Right atrium auricular region (tissue), 2 donors: ENCODE results near the gene IQCM. TPM values are rescaled to one million over a fixed set of nuclear protein-coding genes. Genes with fewer than 3 reads are reported as not detected.

ENCODE experiments used
- DNase-seq: peaks from one replicate; pipeline ENCODE4 v3.0.0-alpha.2; 2019; ENCODE audit warnings: low spot score
- H3K27ac ChIP-seq, 2 donors: fragments of 200-600 bp; sonication (generic); 1 replicate in 1 of 2; 2 replicates in 1 of 2; pipeline ENCODE4 v1.5.1; 2016 to 2019
- H3K27me3 ChIP-seq, 2 donors: fragments of 200-600 bp; sonication (generic); one replicate each; pipeline versions ENCODE4 v1.5.1 to v1.6.0; 2017 to 2019
- H3K36me3 ChIP-seq: fragments of 200-600 bp; sonication (generic); one replicate; pipeline ENCODE4 v1.5.1; 2016
- H3K4me1 ChIP-seq, 2 donors: fragments of 200-600 bp; sonication (generic); one replicate each; pipeline versions ENCODE4 v1.5.1 to v1.6.0; 2017 to 2019
- H3K4me3 ChIP-seq, 2 donors: fragments of 200-600 bp; sonication (generic); 1 replicate in 1 of 2; 2 replicates in 1 of 2; pipeline ENCODE4 v1.5.1; 2017 to 2019; ENCODE audit warnings: mild to moderate bottlenecking in 1 of 2, moderate library complexity in 1 of 2
- H3K9me3 ChIP-seq, 2 donors: fragments of 200-600 bp; sonication (generic); one replicate each; pipeline ENCODE4 v1.5.1; 2019
- total RNA-seq, 2 donors: library from RNA; depleted of rRNA; stranded (reverse); fragments of >200 nt; gene quantifications; one replicate each; pipeline ENCODE4 v1.1.0, GENCODE V29; 2016
- TF ChIP-seq, protein P1 (sequence below), 2 donors: fragments of 200-600 bp; sonication (generic); IDR thresholded peaks; one replicate each; pipeline ENCODE4 v1.5.1; 2019; ENCODE audit warnings: antibody characterized with exemption in 2 of 2

IQCM gene
- total RNA-seq, 2 donors from 2014 or later, result not detected

DNA sequence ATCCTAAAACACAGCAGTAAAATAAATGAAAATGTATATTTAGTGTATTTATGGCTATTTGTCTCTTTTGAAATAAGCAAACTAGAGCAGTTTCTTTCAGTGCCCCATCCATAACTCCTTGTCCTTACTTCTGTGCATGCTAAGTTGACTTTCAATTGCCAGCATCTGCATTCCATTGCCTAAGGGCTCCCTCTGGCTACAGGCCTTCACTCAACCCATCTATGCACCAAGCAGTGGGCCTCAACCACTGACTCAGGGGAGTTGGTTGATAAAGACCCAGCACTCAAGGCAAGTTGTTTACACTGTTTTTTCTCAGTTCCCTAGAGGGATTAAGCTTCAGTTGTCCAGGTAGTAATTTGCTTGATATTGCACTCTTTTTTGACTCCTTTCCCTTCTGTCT, 265.7 kb downstream of the IQCM start:
- no peak for DNase-seq
- TF ChIP-seq, protein P1, sequence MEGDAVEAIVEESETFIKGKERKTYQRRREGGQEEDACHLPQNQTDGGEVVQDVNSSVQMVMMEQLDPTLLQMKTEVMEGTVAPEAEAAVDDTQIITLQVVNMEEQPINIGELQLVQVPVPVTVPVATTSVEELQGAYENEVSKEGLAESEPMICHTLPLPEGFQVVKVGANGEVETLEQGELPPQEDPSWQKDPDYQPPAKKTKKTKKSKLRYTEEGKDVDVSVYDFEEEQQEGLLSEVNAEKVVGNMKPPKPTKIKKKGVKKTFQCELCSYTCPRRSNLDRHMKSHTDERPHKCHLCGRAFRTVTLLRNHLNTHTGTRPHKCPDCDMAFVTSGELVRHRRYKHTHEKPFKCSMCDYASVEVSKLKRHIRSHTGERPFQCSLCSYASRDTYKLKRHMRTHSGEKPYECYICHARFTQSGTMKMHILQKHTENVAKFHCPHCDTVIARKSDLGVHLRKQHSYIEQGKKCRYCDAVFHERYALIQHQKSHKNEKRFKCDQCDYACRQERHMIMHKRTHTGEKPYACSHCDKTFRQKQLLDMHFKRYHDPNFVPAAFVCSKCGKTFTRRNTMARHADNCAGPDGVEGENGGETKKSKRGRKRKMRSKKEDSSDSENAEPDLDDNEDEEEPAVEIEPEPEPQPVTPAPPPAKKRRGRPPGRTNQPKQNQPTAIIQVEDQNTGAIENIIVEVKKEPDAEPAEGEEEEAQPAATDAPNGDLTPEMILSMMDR (IDR thresholded peaks at IDR 0.05), result peak in 1 of 2 donors; percentile 50
- H3K9me3 ChIP-seq, result peaks cover 0 to 2% of the 10 kb centered on the region in 2 donors
- H3K4me3 ChIP-seq, result no peak overlapping the region
- no peaks in the 10 kb centered on the region for H3K27me3 ChIP-seq
- no peaks in the 10 kb centered on the region for H3K36me3 ChIP-seq
- no peak overlapping the region for H3K27ac ChIP-seq
- no peaks in the 10 kb centered on the region for H3K4me1 ChIP-seq

- Histone ChIP-seq H3K4me3 (no peak overlapping the region), H3K9me3 (peaks cover 0 to 14% of the 10 kb centered on the region in 2 donors), H3K27ac (no peak overlapping the region), H3K4me1 (no peaks in the 10 kb centered on the region), H3K27me3 (no peaks in the 10 kb centered on the region), H3K36me3 (no peaks in the 10 kb centered on the region)
- DNase-seq, result no peak
- TF ChIP-seq, protein P1 (IDR thresholded peaks at IDR 0.05), result no peak
Observed at GRCh38 chr4:149534779-149535178, 280.9 kb downstream of the IQCM start.

GRCh38 chr4:149531861-149532260, 283.8 kb downstream of the IQCM start:
- H3K36me3 ChIP-seq, result no peaks in the 10 kb centered on the region
- no peak overlapping the region for H3K4me3 ChIP-seq
- H3K27me3 ChIP-seq, result no peaks in the 10 kb centered on the region
- peaks cover 0 to 7% of the 10 kb centered on the region in 2 donors for H3K9me3 ChIP-seq
- TF ChIP-seq, protein P1 (IDR thresholded peaks at IDR 0.05), result no peak
- H3K27ac ChIP-seq, result no peak overlapping the region
- no peak for DNase-seq
- no peaks in the 10 kb centered on the region for H3K4me1 ChIP-seq

DNA sequence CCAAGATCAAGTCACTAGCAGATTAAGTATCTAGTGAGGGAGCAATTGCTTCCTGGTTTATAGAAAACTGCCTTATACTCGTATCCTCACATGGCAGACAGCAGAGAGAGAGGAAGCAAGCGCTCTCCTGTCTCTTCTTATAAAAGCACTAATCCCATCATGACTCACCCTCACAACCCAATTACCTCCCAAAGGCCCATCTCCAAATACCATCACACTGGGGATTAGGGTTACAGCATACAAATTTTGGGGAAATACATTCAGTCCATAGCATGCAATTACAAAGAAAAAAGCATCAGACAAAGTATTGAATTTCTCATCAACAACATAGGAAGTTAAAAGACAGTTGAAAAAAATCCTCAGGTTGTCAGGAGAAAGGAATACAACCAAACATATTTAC, 292.6 kb downstream of the IQCM start:
- H3K9me3 ChIP-seq, result no peaks in the 10 kb centered on the region
- no peak overlapping the region for H3K27ac ChIP-seq
- no peaks in the 10 kb centered on the region for H3K27me3 ChIP-seq
- no peak for DNase-seq
- no peaks in the 10 kb centered on the region for H3K4me1 ChIP-seq
- H3K4me3 ChIP-seq, result no peak overlapping the region
- H3K36me3 ChIP-seq, result no peaks in the 10 kb centered on the region
- TF ChIP-seq, protein P1 (IDR thresholded peaks at IDR 0.05), result no peak

GRCh38 chr4:149521611-149522425, 293.8 kb downstream of the IQCM start:
- H3K27ac ChIP-seq, result no peak overlapping the region
- no peaks in the 10 kb centered on the region for H3K36me3 ChIP-seq
- H3K4me3 ChIP-seq, result no peak overlapping the region
- H3K4me1 ChIP-seq, result no peaks in the 10 kb centered on the region
- H3K27me3 ChIP-seq, result no peaks in the 10 kb centered on the region
- TF ChIP-seq, protein P1 (IDR thresholded peaks at IDR 0.05), result no peak
- no peak for DNase-seq
- H3K9me3 ChIP-seq, result no peaks in the 10 kb centered on the region

- no peaks in the 10 kb centered on the region for H3K4me1 ChIP-seq
- no peak for DNase-seq
- H3K4me3 ChIP-seq, result no peak overlapping the region
- H3K27ac ChIP-seq, result no peak overlapping the region
- no peaks in the 10 kb centered on the region for H3K36me3 ChIP-seq
- H3K27me3 ChIP-seq, result no peaks in the 10 kb centered on the region
- no peaks in the 10 kb centered on the region for H3K9me3 ChIP-seq
- TF ChIP-seq, protein P1 (IDR thresholded peaks at IDR 0.05), result no peak
Observed at GRCh38 chr4:149518471-149518870, 297.2 kb downstream of the IQCM start.
